Calu3 (cell line): ENCODE measurements around the gene IMMP2L. TPM values are rescaled to one million over a fixed set of nuclear protein-coding genes. Genes with fewer than 3 reads are reported as not detected.
"Not testable (repeated sequence)": the region's sequence is repeated elsewhere in the genome, so short reads cannot be mapped to it uniquely, and the experiment has no call there.

Experiments
- BruUV-seq: library from RNA; stranded (reverse); fragments of 400-500 nt; replicated peaks from 2 replicates; lab custom pipeline; 2021; lab: Mats Ljungman, UMichigan
- CTCF ChIA-PET: fragments of 300-600 bp; sonication (Branson Sonifier 250); formaldehyde crosslinking; loops from one replicate; lab custom pipeline; 2022; ENCODE audit warnings: antibody characterized with exemption; lab: Charles Lee
- DNase-seq: peaks from one replicate; pipeline ENCODE4 v3.0.0; 2022
- H3K27ac Mint-ChIP-seq: one replicate; pipeline ENCODE4 v1.8.0; 2022; ENCODE audit warnings: mixed read lengths; ENCODE audit not compliant: unreplicated experiment
- H3K27me3 Mint-ChIP-seq: one replicate; pipeline ENCODE4 v1.8.0; 2022; ENCODE audit warnings: mixed read lengths; ENCODE audit not compliant: unreplicated experiment
- H3K36me3 Mint-ChIP-seq: one replicate; pipeline ENCODE4 v1.8.0; 2022; ENCODE audit warnings: mild to moderate bottlenecking, moderate library complexity, mixed read lengths; ENCODE audit not compliant: insufficient read depth, unreplicated experiment
- H3K4me1 Mint-ChIP-seq: one replicate; pipeline ENCODE4 v1.8.0; 2022; ENCODE audit warnings: mild to moderate bottlenecking, low read depth, mixed read lengths; ENCODE audit not compliant: unreplicated experiment
- H3K4me3 Mint-ChIP-seq: one replicate; pipeline ENCODE4 v1.8.0; 2022; ENCODE audit warnings: mild to moderate bottlenecking, low read depth, moderate library complexity, mixed read lengths; ENCODE audit not compliant: unreplicated experiment
- H3K9me3 Mint-ChIP-seq: one replicate; pipeline ENCODE4 v1.8.0; 2022; ENCODE audit warnings: low read depth, mixed read lengths; ENCODE audit not compliant: unreplicated experiment
- CTCF ChIP-seq: fragments of 200-600 bp; IDR thresholded peaks from one replicate; pipeline ENCODE4 v1.8.0; 2022; ENCODE audit warnings: antibody characterized with exemption; ENCODE audit not compliant: unreplicated experiment
- intact Hi-C: fragments of 100-400 bp; cut with micrococcal nuclease; formaldehyde crosslinking; loops from one replicate; pipeline ENCODE4 v1.10.0; 2022; ENCODE audit not compliant: unreplicated experiment
- total RNA-seq: library from RNA; stranded (reverse); gene quantifications from 2 replicates; pipeline ENCODE4 v1.2.3, GENCODE V29; 2022

IMMP2L gene
- total RNA-seq, 1 experiment from 2014 or later, result 28.6 TPM

DNA sequence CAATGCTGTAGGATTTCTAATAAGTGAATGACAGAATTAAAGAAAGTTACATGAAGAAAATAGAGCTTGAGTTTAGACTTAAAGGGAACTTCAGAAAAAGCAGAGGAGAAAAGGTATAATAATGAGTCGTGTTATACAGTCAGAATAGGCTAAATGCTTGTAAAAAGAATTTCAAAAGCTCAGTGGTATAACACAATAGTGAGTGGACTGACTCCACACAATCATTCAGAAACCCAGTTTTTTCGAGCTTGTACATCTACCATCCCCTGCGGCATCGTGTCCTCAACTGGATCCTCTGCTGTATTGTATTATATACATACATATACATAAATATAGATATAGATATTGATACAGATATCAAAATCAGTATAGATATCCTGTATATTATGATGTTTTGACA, 52.2 kb downstream of the IMMP2L start:
- Mint-ChIP-seq H3K9me3 (no peaks in the 10 kb centered on the region), H3K4me1 (no peaks in the 10 kb centered on the region), H3K27me3 (no peaks in the 10 kb centered on the region), H3K36me3 (no peaks in the 10 kb centered on the region), H3K4me3 (no peak overlapping the region), H3K27ac (no peak overlapping the region)
- no peak for TF ChIP-seq CTCF
- no TSS peak for BruUV-seq
- intact Hi-C loops, result no loop called here
- no peak for DNase-seq
- CTCF ChIA-PET, result no interaction called here

- H3K27ac Mint-ChIP-seq, result no peak overlapping the region
- BruUV-seq, result no TSS peak
- CTCF ChIA-PET, result no interaction called here
- H3K36me3 Mint-ChIP-seq, result no peaks in the 10 kb centered on the region
- intact Hi-C loops, result no loop called here
- no peak for TF ChIP-seq CTCF
- no peaks in the 10 kb centered on the region for H3K9me3 Mint-ChIP-seq
- H3K27me3 Mint-ChIP-seq, result no peaks in the 10 kb centered on the region
- DNase-seq, result no peak
- no peaks in the 10 kb centered on the region for H3K4me1 Mint-ChIP-seq
- no peak overlapping the region for H3K4me3 Mint-ChIP-seq
These were observed 53.0 kb downstream of the IMMP2L start for GRCh38 chr7:111509288-111509687.

GRCh38 chr7:111508387-111508786, 53.9 kb downstream of the IMMP2L start:
- Mint-ChIP-seq H3K27ac (no peak overlapping the region), H3K9me3 (no peaks in the 10 kb centered on the region), H3K4me3 (no peak overlapping the region), H3K27me3 (no peaks in the 10 kb centered on the region), H3K4me1 (no peaks in the 10 kb centered on the region), H3K36me3 (no peaks in the 10 kb centered on the region)
- CTCF ChIA-PET, result no interaction called here
- DNase-seq, result no peak
- BruUV-seq, result no TSS peak
- no peak for TF ChIP-seq CTCF
- intact Hi-C loops, result no loop called here

DNA sequence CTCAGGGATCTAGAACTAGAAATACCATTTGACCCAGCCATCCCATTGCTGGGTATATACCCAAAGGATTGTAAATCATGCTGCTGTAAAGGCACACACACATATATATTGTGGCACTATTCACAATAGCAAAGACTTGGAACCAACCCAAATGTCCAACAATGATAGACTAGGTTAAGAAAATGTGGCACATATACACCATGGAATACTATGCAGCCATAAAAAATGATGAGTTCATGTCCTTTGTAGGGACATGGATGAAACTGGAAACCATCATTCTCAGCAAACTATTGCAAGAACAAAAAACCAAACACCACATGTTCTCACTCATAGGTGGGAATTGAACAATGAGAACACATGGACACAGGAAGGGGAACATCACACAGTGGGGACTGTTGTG, 56.9 kb downstream of the IMMP2L start:
- intact Hi-C loops, BruUV-seq, H3K27ac Mint-ChIP-seq, CTCF ChIA-PET, H3K27me3 Mint-ChIP-seq, H3K4me1 Mint-ChIP-seq, H3K4me3 Mint-ChIP-seq, DNase-seq, H3K9me3 Mint-ChIP-seq, H3K36me3 Mint-ChIP-seq: not testable (repeated sequence)

DNA sequence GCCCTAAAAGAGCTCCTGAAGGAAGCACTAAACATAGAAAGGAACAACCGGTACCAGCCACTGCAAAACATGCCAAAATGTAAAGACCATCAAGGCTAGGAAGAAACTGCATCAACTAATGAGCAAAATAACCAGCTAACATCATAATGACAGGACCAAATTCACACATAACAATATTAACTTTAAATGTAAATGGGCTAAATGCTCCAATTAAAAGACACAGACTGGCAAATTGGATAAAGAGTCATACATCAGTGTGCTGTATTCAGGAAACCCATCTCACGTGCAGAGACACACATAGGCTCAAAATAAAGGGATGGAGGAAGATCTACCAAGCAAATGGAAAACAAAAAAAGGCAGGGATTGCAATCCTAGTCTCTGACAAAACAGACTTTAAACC, 60.5 kb downstream of the IMMP2L start:
- CTCF ChIA-PET, H3K36me3 Mint-ChIP-seq, H3K4me3 Mint-ChIP-seq, intact Hi-C loops, BruUV-seq, H3K9me3 Mint-ChIP-seq, H3K27ac Mint-ChIP-seq, H3K27me3 Mint-ChIP-seq, DNase-seq: not testable (repeated sequence)
- peaks cover 11% of the 10 kb centered on the region for H3K4me1 Mint-ChIP-seq
